ENCODE data around the gene PREX1. TPM values are rescaled to one million over a fixed set of nuclear protein-coding genes. Genes with fewer than 3 reads are reported as not detected.

PREX1 gene
- total RNA-seq, 1 experiment from 2014 or later = 20.0 TPM

DNA sequence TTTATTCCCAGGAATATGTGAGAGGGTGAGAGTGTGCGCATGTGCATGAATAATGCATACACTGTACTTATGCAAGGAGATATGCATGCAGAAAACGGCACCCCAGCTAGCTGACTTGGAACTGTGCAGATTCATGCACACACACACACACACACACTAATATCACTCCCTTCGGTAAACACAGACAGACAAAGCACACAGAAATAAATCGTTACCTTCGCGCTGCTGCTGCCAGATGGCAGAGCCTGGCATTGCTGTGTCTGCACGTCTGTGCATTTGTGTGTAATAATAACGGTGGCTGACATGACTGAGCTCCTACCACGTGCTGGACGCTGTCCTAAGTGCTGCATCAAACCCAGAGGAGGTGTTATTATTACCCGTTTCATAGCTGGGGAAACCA, 36.8 kb downstream of the PREX1 start:
- BruUV-seq (replicated peaks) = no TSS peak
- Histone ChIP-seq H3K27ac (ENCODE audit: low read length) (no peak overlapping the region), H3K27me3 (ENCODE audit: control insufficient read depth, insufficient read depth, low read length) (no peaks in the 10 kb centered on the region), H3K36me3 (ENCODE audit: control insufficient read depth, insufficient read depth, low read length) (no peaks in the 10 kb centered on the region), H3K4me1 (ENCODE audit: control insufficient read depth, insufficient read depth, low read length) (peaks cover 10% of the 10 kb centered on the region), H3K9me3 (ENCODE audit: control insufficient read depth, insufficient read depth, low read depth, low read length) (no peaks in the 10 kb centered on the region), H3K4me3 (ENCODE audit: low read depth in 2 of 2, low read length in 2 of 2) (no peak overlapping the region)
- DNase-seq (ENCODE audit: low read depth, low spot score) (no peak), ATAC-seq (no peak)
- TF ChIP-seq, protein P1, sequence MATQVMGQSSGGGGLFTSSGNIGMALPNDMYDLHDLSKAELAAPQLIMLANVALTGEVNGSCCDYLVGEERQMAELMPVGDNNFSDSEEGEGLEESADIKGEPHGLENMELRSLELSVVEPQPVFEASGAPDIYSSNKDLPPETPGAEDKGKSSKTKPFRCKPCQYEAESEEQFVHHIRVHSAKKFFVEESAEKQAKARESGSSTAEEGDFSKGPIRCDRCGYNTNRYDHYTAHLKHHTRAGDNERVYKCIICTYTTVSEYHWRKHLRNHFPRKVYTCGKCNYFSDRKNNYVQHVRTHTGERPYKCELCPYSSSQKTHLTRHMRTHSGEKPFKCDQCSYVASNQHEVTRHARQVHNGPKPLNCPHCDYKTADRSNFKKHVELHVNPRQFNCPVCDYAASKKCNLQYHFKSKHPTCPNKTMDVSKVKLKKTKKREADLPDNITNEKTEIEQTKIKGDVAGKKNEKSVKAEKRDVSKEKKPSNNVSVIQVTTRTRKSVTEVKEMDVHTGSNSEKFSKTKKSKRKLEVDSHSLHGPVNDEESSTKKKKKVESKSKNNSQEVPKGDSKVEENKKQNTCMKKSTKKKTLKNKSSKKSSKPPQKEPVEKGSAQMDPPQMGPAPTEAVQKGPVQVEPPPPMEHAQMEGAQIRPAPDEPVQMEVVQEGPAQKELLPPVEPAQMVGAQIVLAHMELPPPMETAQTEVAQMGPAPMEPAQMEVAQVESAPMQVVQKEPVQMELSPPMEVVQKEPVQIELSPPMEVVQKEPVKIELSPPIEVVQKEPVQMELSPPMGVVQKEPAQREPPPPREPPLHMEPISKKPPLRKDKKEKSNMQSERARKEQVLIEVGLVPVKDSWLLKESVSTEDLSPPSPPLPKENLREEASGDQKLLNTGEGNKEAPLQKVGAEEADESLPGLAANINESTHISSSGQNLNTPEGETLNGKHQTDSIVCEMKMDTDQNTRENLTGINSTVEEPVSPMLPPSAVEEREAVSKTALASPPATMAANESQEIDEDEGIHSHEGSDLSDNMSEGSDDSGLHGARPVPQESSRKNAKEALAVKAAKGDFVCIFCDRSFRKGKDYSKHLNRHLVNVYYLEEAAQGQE (IDR thresholded peaks at IDR 0.05; ENCODE audit: insufficient read depth in 1 of 2, low read depth in 2 of 2, low read length in 1 of 2) = 0 out of 4 replicates have a peak, but pooled peaks of 1 of the 2 experiments have one; percentile 42
- no peak for TF ChIP-seq TCF7L2 (IDR thresholded peaks at IDR 0.05; ENCODE audit: low read depth, low read length)
- ChIA-PET CTCF (no interaction called here), POLR2A (no interaction called here)
- intact Hi-C loops (cut with micrococcal nuclease; ENCODE audit: unreplicated experiment) (no loop called here), in situ Hi-C loops (cut with HindIII; ENCODE audit: low pct_unique_long_range_greater_than_20kb, low sequenced_read_pairs) (no loop called here)

DNA sequence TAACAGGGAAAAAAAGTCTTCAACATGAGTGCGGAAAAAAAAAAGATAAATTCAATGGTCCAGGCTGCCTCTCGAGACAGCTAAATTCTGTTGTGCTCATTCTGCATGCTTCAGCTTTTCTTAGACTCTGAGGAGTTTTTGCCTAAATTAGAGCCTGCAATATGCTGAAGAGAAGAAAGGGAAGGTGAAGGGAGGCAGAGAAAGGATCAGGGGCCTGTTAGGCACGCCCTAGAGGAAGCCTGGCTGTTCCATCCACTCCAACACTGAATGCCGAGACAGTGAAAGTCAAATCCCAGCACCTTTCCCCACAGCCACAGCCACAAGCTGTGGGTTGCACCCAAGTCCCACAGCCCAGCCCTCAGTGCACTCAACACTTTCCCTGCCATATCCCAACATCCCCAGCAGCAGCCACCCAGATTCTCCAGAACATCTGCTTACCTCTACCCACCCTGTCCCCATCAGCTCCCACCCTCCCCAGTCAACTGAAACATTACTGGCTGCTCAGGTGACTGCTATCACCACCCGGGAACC, 37.3 kb downstream of the PREX1 start:
- no TSS peak for BruUV-seq (replicated peaks)
- Histone ChIP-seq H3K36me3 (ENCODE audit: control insufficient read depth, insufficient read depth, low read length) (no peaks in the 10 kb centered on the region), H3K9me3 (ENCODE audit: control insufficient read depth, insufficient read depth, low read depth, low read length) (no peaks in the 10 kb centered on the region), H3K4me3 (ENCODE audit: low read depth in 2 of 2, low read length in 2 of 2) (no peak overlapping the region), H3K4me1 (ENCODE audit: control insufficient read depth, insufficient read depth, low read length) (peaks cover 10% of the 10 kb centered on the region), H3K27me3 (ENCODE audit: control insufficient read depth, insufficient read depth, low read length) (no peaks in the 10 kb centered on the region), H3K27ac (ENCODE audit: low read length) (no peak overlapping the region)
- intact Hi-C loops (cut with micrococcal nuclease; ENCODE audit: unreplicated experiment) (no loop called here), in situ Hi-C loops (cut with HindIII; ENCODE audit: low pct_unique_long_range_greater_than_20kb, low sequenced_read_pairs) (no loop called here)
- ATAC-seq (peak; percentile 27; the same call in 1 of the 2 replicates), DNase-seq (ENCODE audit: low read depth, low spot score) (no peak)
- CTCF ChIA-PET = no interaction called here
- POLR2A ChIA-PET = no interaction called here
- TF ChIP-seq POLR2AphosphoS5 (IDR thresholded peaks at IDR 0.05; ENCODE audit: low read depth, low read length) (no peak), SIN3A (IDR thresholded peaks at IDR 0.05; ENCODE audit: borderline replicate concordance, insufficient read depth, low read depth, low read length) (no peak), TCF7L2 (IDR thresholded peaks at IDR 0.05; ENCODE audit: low read depth, low read length) (no peak)
- TF ChIP-seq, protein P2, sequence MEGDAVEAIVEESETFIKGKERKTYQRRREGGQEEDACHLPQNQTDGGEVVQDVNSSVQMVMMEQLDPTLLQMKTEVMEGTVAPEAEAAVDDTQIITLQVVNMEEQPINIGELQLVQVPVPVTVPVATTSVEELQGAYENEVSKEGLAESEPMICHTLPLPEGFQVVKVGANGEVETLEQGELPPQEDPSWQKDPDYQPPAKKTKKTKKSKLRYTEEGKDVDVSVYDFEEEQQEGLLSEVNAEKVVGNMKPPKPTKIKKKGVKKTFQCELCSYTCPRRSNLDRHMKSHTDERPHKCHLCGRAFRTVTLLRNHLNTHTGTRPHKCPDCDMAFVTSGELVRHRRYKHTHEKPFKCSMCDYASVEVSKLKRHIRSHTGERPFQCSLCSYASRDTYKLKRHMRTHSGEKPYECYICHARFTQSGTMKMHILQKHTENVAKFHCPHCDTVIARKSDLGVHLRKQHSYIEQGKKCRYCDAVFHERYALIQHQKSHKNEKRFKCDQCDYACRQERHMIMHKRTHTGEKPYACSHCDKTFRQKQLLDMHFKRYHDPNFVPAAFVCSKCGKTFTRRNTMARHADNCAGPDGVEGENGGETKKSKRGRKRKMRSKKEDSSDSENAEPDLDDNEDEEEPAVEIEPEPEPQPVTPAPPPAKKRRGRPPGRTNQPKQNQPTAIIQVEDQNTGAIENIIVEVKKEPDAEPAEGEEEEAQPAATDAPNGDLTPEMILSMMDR (IDR thresholded peaks at IDR 0.05) = no peak
- TF ChIP-seq, protein P1 (IDR thresholded peaks at IDR 0.05; ENCODE audit: insufficient read depth in 1 of 2, low read depth in 2 of 2, low read length in 1 of 2) = no peak

Data from Panc1 (cell line).